ENCODE results near the gene COX14.

COX14 gene

DNA sequence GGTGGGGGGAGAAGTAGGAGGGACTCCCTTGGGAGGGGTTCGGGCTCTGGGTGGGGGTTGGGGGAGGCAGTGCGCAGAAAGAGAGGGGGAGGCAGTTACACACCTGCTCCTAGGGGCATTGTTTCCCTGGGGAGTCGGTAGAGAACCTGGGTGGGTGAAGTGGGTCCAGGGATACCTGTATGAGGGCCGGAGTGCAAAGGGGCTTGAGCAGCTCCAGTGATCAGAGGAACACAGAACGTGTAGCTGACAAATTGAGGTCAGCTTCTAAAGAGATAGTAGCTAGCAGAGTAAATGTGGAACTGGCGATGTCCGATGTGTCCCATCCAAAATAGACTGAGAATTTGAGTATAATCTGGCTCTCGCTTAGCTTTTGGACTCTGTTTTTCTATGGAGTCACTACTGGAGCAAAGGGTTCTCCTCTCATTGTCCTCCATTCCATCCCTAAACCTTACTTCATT, 26.4 kb upstream of the COX14 start:
- peak in 1 of 2 experiments; percentile 25 for DNase-seq

DNA sequence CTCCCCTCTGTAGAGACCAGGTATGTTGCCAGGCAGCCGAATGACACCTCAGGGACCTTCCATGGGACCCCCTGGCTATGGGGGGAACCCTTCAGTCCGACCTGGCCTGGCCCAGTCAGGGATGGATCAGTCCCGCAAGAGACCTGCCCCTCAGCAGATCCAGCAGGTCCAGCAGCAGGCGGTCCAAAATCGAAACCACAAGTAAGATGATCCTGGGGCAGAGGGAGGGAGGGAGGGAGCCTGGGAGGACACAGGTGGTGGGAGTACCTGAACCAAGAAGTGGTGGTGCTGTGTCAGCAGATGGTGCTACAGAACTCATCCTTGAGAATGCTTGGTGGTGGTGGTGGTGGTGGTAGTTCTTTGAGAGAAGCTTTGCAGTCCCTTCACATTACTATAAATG, 25.9 kb upstream of the COX14 start:
- no peak for DNase-seq

DNA sequence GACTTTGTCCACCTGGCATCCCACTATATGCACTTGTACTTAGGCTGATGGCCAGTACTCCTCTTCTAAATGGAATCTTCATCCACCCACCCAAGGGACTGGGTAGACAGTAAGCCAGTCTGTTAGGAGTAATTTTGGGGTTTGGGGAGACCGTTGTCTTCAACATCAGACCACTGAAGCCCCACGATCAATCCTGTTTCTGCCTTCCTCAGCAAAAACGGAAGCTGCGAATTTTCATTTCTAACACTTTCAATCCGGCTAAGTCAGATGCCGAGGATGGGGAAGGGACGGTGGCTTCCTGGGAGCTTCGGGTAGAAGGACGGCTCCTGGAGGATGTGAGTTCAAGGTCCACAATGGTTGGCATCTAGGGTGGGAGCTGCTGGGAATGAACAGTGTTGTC, 24.9 kb upstream of the COX14 start:
- no peak for DNase-seq

DNA sequence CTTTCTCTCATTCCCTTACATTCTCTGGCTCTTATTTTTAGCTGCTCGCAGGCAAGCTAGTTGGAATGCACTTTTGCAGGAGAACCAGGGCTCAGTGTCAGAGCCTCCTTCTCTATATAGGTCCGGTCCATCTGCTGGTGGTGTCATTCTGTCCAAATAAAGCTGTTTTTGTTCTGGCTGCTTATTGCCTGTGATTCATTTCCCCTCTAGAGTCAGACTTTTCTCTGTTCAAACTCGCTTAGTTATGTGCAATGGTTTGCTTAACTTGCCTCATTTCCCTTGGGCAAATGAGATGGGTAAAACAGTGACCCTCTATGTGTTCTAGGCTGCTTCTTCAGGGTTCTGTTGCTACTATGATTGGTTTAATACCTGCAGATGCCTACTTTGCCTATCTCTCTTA, 24.0 kb upstream of the COX14 start:
- no peak for DNase-seq

DNA sequence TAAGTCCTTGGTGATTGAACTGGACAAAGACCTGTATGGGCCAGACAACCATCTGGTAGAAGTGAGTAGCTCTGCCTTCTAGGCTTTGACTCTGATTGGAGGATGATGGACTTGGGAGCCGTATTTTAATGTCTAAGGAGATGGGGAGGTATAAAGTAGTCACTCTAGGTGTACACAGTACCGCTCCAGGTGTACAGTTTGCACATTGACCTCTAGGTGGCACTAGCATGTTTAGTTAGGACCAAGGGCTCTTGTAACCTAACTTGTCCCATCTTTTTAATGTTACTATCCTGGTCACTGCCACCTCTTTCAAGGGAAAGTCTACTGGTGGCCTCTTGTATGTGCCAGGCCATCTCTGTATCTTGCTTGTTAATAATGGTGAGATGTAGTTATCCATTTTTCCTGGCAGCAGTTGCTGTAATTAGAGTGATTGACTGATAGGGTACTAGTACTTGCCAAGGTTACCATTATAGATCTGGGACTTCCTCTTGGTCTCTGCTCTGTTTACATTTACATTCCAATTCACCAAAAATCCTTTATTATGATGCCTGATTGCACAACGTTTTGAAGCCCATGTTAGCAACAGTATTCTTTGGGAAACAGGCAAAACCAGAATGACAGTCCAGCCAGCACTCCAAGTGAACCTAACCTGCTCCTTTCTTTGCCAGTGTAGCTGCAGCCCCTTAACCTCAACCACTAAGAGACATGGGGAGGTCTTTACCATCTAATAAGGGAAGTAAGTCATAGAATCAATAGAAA, 23.3 kb upstream of the COX14 start:
- DNase-seq: peak; percentile 35 to 69

DNA sequence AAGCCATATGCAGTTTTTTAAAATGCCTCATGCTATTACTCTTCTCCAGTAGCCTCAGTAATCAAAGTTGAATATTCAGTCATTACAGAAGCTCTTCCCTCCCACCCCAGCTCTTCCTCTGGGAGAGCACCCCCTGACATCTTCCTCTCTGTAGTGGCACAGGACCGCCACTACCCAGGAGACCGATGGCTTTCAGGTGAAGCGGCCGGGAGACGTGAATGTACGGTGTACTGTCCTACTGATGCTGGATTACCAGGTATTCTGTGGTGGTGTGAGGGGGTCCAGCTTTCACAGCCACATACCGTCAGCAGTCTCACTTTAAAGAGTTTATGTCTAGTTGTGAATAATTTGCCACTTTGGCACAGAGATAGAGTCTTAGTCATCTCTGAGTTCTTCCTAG, 22.3 kb upstream of the COX14 start:
- DNase-seq: no peak

DNA sequence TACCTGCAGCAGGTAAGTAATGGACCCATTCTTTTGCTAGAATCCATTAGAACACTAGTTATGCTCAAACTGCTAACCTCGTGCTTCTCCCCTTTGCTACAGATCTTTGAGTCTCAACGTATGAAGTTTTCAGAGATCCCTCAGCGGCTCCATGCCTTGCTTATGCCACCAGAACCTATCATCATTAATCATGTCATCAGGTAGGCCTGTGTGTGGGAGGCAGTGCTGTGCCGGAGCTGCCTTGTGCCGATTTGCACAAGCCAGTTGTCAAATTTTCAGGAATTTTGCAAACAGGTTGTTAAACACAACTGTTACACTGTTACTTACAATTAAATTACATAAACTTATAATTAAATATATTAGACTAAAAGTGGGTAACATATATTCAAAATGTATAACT, 21.6 kb upstream of the COX14 start:
- no peak for DNase-seq

DNA sequence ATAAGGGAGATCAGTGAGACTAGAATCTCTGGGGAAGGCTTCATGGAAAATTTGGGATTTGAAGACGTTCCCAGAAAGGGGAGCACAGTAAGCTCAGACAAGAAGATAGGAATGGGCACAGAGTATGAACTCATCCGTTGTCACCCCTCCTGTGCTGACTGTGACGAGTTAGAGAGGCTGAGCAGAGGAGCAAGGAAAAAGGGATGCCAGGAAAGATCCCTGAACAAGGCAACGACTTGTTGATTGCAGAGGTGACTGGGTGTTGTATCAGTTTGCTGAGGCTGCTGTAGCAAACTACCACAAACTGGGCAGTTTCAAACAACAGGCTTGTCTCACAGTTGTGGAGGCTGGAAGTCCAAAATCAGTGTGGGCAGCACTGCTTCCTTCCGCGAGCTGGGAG, 14.1 kb upstream of the COX14 start:
- DNase-seq: no peak

DNA sequence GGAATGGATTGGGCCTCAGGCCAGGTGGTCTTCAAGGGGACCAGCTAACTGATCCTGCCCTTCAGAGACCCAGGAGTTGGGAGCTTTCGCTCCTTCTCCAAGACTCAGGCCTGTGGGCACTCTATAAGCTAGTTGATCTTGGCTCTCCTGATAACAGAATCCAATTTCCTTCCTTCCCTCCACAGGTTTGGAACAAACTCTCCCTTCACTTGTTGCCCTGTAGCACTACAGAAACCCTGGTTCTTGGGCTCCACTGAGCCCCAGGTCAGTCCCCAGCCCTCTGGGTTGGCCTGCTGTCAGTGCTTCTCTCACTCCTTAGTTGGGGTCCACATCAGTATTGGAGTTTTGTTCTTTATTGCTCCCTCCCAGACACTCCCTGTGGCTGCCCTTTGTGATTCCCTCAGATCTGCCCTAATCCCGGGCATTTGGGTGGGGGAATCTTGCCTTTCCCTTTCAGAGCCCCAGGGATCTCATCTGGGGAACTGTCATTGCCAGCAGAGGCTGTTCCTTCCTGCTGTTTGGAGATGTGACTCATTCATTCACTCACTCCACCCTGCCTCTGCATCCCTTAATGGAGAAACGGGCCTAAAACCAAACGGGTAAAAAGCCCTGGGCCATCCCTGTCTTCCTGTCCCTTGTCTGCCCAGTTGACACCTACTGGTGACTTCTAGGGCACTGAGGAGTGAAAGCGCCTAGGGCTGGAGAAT, 12.6 kb upstream of the COX14 start:
- DNase-seq: no peak

DNA sequence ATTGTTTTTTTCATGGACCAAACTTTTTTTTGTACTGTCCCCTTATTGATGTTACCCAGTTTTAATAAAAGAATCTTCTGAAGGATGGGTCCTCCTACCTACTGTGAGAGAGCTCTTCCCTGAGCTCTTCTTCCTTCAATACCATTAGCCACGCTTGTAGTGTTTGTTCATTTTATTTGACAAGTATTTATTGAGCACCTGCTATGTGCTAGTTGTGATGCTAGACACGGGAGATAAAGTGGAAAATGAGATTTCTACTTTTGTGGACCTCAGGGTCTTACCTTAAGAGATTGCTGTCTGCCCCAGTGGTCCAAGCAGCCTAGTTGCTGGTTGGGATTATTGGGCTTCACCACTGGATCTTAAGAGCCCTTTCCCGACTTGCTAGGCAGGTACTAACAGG, 11.5 kb upstream of the COX14 start:
- no peak for DNase-seq

DNA sequence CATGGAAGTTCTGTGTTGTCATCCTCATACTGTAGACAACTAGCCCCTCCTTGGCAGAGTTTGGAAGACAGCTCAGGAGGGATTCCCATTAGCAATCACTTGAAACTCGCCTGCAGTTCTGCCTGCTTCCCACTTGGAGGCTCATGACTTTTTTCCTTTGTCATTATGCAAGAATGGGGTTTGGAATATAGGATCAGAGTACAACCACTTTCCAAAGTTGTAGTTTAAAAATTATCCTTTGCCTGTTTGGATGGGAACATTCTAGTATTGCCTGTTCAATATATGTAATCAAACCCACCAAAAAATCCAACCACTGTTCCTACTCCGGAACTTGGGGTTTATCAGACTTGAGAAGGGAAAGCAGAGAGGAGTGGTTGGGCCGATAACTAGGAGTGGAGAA, 10.4 kb upstream of the COX14 start:
- DNase-seq: peak; percentile 12 to 45

DNA sequence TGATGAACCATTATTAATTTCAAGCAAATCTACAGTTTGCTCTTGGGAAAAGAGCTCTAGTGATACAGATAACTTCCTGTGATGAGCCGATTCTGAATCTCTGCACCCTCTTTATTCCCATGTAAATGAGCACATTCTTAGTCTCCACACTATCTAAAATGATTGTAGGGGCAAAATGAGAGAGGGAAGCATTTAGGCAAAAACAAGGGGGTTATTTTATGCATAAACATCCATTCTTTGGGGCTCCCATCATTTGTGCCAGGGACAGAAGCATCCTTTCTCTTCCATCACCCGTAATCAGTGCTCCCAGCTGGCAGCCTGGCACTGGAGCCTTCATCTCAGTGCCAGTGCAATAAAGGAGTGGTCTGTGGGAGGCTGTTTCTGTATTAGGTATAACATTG, 9.9 kb upstream of the COX14 start:
- DNase-seq: no peak

DNA sequence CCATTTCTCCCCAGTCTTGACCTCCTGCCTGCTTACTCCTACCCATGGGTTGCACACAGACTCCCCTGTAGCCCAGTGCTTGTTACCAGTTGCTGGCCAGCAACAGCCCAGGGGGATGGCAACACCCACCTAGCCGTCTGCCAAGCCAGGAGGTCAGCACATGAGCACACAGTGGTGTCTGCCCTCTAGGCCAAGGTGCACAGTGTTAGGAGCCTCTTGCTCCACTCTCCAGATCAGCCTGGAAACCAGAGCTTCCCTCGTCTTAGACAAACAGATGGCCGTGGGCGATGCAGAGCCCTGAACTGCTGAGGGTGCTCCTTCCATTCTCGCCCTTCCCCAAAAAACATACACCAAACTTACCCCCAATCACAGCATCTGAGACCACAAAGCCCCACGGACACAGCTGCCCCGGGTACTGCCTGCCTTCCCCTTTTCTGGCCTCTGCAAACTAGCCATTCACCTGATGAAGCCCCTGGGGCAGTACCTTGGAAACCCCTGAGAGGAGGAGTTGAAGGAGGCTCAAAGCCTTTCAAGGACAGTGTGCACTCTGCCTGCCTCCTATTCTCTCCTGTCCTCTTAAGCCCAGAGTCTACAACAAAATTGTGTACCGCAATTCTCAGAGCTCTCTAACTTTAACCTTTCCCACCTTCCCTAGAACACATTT, 9.3 kb upstream of the COX14 start:
- DNase-seq: no peak

DNA sequence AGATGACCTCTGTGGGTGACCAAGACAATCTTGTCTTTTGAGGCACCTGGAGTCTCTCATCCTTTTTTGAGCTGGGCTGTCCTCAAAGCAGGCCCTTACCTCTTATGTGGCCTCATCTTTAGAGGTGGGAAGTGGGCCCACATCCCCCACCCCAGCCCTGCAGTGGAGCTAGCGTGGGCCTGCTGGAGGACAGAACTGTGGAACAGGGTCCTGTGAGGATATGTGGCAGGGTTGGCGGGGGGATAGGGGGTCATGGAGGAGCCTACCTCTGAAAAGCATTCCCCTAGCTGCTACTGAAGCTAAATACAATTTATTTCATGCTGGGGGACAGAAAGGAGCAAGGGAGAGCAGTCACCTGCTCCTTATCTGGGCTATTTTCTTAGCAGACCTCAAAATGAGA, 8.7 kb upstream of the COX14 start:
- no peak for DNase-seq

DNA sequence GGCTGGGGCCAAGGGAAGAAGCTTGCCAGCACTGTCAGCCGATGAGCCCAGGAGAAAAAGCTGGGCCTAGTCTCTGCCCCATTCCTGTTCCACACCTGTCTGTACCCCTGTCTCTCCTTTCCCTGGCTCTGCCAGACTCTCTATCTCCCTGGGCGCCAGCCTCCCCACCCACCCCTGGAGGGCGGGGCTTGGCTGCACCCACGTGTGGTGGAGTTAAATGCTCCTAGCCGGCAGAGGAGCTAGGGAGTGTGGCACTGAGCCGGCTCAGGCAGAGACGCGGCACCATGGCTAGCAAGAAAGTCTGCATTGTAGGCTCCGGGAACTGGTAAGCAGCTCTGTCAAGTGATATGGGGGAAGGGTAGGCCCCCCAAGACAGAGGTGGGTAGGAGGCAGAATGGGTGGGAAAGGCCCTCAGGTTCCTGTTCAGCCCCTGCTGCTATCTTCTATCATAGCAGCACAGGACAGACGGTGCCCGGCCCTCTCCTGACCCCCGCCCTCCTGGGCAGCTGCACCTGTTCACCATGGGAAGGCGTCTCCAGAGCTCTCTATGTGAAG, 8.2 kb upstream of the COX14 start, which contains the start of gene GPD1:
GPD1 (plus strand) TSS at position 242 of the 555 bp plus-strand sequence; CDS start at position 285, 43 bp downstream.
- no peak for DNase-seq

DNA sequence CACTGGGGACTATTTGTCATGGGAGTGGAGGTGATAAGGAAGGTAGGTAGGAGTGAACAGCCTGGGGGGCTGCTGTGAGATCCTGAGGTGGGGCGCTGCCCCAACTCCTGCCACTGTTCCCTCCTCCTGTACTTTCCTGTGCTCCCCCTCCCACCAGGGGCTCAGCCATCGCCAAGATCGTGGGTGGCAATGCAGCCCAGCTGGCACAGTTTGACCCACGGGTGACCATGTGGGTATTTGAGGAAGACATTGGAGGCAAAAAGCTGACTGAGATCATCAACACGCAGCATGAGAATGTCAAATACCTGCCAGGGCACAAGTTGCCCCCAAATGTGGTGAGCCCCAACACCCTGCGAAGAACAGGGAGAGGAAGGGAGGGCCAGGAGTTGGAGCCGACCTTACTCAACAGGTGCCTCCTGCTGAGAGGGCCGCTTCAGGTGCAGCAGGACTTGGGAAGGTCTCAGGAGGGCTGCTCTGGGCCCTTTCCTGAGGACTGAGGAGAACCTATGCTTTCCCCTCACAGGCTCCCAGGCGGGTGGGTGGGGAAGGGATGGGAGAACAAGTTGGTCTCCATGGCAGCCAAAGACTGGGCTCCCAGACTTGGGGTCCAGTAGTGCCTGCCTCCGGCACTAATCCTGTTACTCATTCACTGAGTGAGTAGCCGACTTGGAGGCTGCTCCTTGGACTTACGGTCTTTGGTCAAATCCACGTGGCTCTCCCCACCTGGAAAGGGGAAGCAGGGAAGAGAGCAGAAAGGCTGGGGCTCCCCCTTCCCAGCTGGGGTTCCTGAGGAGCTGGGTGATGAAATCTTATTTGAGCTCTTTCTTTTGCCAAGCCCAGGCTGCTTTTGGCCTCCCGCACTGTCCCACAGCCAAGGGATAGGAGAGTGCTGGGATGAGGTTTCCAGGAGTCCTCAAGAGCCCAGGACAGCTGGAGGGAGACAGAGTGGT, 7.3 kb upstream of the COX14 start:
- no peak for DNase-seq

DNA sequence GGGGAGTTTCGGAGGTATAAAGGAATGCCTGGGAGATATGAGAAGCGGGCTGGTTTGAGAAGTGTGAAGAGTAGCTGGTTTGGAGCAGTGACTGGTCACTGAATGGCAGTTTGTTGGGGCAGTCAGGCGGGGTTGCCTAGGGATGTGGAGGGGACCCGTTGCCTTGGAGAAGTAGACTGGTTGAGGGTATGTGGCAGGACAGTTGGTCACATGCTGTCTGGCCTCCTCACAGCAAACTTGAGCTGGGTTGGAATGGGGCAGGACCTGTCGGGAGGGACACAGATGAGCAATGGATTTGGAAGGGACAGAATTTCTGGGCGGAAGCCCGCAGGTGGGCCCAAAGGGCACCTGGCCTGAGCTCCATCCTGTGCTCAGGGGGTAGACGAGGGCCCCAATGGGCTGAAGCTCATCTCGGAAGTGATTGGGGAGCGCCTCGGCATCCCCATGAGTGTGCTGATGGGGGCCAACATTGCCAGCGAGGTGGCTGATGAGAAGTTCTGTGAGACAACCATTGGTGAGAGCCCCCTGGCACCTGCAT, 6.1 kb upstream of the COX14 start:
- no peak for DNase-seq

DNA sequence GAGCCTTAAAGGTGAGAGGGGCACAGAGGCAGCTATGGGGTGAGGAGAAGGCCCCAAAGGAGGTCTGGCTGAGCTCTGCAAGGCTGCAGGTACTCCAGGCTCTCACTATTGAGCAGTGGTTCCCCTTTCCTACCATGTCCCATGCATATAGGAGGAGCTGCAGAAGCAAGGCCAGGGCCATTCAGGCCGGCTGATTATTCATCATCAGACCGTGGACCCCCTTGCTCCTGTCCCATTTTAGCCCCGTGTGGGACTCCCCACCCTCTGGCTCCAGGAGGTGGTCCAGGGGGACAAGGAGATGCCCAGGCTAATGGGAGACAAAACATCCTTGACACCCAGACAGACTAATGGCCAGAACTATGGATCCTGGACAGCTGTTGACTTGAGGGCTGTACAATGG, 5.1 kb upstream of the COX14 start:
- DNase-seq: no peak

DNA sequence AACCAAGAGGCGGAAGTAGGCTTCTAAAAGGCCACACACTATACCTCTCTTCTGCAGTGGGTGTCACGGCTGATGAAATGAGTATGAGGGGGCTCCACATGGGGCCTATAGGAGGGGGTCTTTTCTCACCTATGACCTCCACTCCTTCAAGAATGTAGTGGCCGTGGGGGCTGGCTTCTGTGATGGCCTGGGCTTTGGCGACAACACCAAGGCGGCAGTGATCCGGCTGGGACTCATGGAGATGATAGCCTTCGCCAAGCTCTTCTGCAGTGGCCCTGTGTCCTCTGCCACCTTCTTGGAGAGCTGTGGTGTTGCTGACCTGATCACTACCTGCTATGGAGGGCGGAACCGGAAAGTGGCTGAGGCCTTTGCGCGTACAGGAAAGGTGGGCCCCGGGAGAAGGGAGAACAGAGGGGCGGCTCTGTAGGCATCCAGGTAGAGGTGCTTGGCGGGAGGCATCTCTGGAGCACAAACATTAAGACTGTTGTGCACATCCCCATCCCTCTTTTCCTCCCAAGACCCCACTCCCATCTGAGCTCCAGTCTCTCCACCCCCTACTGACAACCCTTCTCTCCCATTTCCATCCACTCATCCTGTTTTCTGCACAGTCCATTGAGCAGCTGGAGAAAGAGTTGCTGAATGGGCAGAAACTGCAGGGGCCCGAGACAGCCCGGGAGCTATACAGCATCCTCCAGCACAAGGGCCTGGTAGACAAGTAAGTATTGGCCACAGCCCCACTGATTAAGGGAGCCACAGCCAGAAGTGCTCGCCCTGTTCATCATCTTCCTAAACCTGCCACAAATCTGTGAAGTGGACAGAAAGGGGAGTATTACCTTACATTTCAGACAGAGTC, 4.4 kb upstream of the COX14 start:
- DNase-seq: no peak

DNA sequence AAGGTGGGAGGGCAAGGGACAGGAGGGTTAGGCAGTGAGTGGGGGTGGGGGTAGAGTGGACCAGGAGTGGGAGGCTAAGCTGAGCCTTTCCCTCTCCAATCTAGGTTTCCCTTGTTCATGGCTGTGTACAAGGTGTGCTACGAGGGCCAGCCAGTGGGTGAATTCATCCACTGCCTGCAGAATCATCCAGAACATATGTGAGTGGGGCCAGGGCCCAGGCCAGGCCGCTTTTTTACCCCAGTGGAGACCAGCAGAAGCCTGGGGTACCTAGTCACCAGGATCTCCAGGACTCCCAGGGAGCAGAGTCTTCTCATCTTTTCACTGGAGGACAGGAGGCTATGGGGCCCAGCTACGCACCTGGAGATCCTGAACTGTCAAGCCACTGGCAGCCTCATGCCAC, 2.7 kb upstream of the COX14 start:
- no peak for DNase-seq

DNA sequence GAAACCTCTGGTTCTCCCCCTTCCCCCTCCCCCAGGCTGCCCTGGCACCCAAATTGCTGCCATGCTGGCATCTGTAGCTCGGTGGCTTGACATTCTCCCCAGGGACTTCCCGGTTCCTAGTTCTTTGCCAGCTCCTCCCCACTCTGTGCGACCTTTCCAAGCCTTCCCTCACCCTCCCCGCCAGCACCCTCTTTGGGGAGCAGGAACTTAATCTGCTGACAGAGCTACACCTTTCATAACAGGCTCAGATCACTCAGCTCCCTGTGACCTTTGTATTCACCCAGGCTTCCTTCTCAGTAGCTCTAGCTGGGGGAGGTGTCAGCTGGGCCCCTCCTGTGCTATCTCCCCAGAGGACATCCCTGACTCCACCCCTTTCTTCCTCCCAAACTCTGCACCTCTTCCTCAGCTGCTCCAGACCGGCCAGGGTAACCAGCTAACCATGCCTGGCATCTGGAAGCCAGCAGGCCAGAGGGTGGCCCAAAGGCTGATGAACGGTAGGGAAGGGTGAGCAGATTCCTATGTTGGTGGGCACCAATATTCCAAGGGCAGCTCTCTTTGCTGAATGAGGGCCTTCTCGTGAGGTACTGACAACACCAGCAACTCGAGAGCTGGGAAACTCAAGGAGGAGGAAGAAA, 1.8 kb upstream of the COX14 start:
- no peak for DNase-seq

All from Kasumi-1 (cell line).